Activated naive CD4-positive, alpha-beta T cell treated with anti-CD3 and anti-CD28 coated beads, Interleukin-2, amount 50 U/mL, for 72 hours (primary cell): Measurements from ENCODE around the gene CAMK2N2. TPM values are rescaled to one million over a fixed set of nuclear protein-coding genes. Genes with fewer than 3 reads are reported as not detected.
A peak's percentile ranks its signal among the peaks of the same experiment; 100 is the strongest.
"Not testable (repeated sequence)": the region's sequence is repeated elsewhere in the genome, so short reads cannot be mapped to it uniquely, and the experiment has no call there.

Experiments used
- ATAC-seq, 2 donors: fragments of 150-1000 bp; cut with Tn5 transposase; 2 replicates each; pipeline ENCODE4 v1.10.0; 2021; ENCODE audit warnings: mild to moderate bottlenecking in 2 of 2, moderate library complexity in 2 of 2
- DNase-seq, 2 donors: peaks; one replicate each; pipeline ENCODE4 v3.0.0; 2021 to 2022; ENCODE audit warnings: low spot score in 2 of 2
- H3K27ac Mint-ChIP-seq, 2 donors: one replicate each; pipeline ENCODE4 v1.8.0; 2022; ENCODE audit warnings: mild to moderate bottlenecking in 2 of 2, mixed read lengths in 2 of 2
- H3K36me3 Mint-ChIP-seq, 2 donors: one replicate each; pipeline ENCODE4 v1.8.0; 2022; ENCODE audit warnings: mixed read lengths in 2 of 2
- H3K9me3 Mint-ChIP-seq, 2 donors: one replicate each; pipeline ENCODE4 v1.8.0; 2022; ENCODE audit warnings: mixed read lengths in 2 of 2
- total RNA-seq, 2 donors: library from RNA; stranded (reverse); gene quantifications; one replicate each; pipeline ENCODE4 v1.2.3, GENCODE V29; 2022

Gene CAMK2N2
- total RNA-seq, 2 donors from 2014 or later = 0.18 to 0.34 TPM

DNA sequence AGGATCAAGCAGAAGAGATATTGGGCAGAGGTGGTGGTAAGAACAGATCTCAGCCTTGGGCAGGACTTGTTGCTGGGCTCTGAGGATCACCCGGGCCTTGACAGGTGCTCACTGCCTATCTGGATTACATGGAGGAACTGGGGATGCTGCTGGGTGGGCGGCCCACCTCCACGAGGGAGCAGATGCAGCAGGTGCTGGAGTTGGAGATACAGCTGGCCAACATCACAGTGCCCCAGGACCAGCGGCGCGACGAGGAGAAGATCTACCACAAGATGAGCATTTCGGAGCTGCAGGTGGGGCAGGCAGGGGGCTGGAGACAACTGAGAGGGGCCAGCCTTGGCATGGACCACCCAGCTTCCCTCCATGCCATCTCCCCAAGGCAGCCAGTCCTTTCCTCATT, 22.3 kb upstream of the CAMK2N2 start:
- H3K36me3 Mint-ChIP-seq = no peaks in the 10 kb centered on the region
- no peak overlapping the region for H3K27ac Mint-ChIP-seq
- DNase-seq = no peak
- H3K9me3 Mint-ChIP-seq = no peaks in the 10 kb centered on the region
- no peak for ATAC-seq

DNA sequence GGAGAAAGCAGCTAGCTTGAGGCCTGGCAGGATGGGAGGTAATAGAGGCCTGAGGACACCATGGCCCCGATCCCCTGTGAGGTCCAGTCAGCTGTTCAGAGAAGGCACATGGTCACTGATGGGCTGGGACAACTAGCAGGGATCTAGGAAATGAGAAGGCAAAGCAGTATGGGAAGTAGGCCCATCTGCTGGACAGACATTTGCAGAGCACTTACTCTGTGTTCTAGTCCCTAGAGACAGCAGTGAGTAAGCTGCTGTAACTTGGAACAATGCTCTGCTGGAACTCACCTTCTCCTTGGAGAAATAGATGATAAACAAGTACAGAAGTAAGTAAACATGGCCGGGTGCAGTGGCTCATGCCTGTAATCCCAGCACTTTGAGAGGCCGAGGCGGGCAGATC, 21.6 kb upstream of the CAMK2N2 start:
- no peak for ATAC-seq
- Mint-ChIP-seq H3K27ac (no peak overlapping the region), H3K9me3 (no peaks in the 10 kb centered on the region), H3K36me3 (no peaks in the 10 kb centered on the region)
- DNase-seq = no peak

DNA sequence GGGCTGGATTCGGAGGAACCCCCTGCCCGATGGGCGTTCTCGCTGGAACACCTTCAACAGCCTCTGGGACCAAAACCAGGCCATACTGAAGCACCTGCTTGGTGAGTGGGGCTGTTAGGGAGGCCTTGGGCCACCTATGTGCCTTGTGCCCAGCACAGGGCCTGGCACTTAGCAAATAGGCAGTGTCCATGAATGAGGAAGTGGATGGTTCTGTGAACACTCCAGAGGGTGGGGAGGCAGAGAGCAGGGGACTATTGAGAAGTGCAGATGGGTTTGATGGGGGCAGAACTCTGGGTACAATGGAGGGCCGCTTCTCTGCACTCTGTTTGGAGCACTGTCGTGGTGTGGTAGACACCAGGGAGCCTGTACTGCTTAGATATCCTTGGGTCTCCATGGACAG, 16.0 kb upstream of the CAMK2N2 start:
- DNase-seq (no peak), ATAC-seq (no peak)
- H3K27ac Mint-ChIP-seq = no peak overlapping the region
- no peaks in the 10 kb centered on the region for H3K9me3 Mint-ChIP-seq
- peaks cover 6 to 8% of the 10 kb centered on the region in 2 donors for H3K36me3 Mint-ChIP-seq

DNA sequence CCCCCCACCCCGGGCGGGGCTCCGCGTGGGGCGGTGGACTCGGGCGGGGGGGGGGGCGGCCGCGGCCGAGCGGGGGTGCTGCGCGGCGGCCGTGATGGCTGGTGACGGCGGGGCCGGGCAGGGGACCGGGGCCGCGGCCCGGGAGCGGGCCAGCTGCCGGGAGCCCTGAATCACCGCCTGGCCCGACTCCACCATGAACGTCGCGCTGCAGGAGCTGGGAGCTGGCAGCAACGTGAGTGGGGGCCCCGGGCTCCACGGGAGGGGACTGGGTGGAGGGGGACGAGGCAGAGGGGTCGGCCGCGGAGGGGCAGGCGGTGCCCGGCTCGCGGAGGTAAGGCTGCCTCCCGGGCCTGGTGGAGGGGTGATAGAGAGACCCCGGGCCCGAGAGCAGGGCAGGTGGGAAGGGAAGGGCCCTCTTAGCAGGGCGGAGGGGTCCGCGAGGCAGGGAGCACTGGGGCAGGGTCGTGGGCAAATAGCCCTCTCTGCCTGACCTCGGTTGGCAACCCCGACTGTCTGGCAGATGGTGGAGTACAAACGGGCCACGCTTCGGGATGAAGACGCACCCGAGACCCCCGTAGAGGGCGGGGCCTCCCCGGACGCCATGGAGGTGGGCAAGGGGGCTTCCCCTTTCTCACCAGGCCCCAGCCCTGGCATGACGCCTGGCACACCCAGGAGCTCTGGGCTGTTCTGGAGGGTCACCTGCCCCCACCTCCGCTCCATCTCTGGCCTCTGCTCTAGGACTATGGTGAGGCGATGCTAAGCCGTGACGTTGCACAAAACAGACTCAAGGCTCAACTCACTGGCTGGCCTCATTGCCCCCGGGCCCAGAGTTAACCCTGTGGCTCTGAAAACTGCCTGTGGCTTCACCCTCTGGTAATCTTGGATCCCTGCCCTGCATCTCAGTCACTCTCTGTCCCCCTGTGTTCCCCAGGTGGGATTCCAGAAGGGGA, 14.9 kb upstream of the CAMK2N2 start, which contains the start of gene ECE2:
Gene ECE2, plus strand, starts transcription at position 62 of the 950 bp plus-strand sequence. Its CDS starts 132 bp downstream, at position 194.
- Mint-ChIP-seq H3K36me3 (peaks cover 6 to 8% of the 10 kb centered on the region in 2 donors), H3K9me3 (no peaks in the 10 kb centered on the region), H3K27ac (no peak within 1 kb of the TSS)
- ATAC-seq = no peak
- DNase-seq = no peak

DNA sequence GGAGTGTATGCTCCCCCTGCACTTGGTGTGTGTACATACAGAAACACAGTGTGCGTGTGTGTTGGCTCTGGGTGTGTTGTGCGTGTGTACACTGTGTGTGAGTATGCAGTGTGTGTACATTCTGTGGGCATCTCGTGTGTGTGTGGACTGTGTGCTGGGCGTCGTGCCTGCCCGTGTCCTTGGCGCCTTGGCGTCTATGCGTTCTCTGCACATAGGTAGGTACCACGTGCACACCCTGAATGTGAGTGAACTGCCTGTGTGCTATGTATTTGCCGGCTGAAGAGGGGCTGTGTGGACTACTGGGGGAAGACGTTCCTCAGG, 14.0 kb upstream of the CAMK2N2 start:
- DNase-seq = no peak
- peaks cover 6 to 8% of the 10 kb centered on the region in 2 donors for H3K36me3 Mint-ChIP-seq
- no peak overlapping the region for H3K27ac Mint-ChIP-seq

DNA sequence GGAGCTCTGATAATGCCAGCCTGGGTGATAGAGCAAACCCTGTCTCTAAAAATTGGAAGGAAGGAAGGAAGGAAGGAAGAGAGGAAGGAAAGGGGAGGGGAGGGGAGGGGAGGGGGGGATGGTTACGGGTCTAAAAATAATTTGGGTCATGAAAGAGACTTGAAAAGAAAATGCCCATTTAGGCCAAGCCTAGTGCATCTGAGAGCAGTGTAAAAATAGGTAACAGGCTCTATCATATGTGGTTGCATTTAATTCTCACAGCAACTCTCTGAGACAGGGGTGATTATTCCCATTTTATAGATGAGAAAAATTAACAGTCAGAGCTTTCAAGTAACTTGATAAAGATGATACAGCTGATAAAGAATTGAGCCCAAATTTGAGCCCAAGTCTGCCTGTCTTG, 10.9 kb upstream of the CAMK2N2 start:
- ATAC-seq (no peak), DNase-seq (no peak)
- peaks cover 6 to 8% of the 10 kb centered on the region in 2 donors for H3K36me3 Mint-ChIP-seq
- no peak overlapping the region for H3K27ac Mint-ChIP-seq
- H3K9me3 Mint-ChIP-seq = peaks cover 0 to 2% of the 10 kb centered on the region in 2 donors

More for the DNA sequence above, 14.0 kb upstream of the CAMK2N2 start:
- H3K9me3 Mint-ChIP-seq = no peaks in the 10 kb centered on the region
- no peak for ATAC-seq

DNA sequence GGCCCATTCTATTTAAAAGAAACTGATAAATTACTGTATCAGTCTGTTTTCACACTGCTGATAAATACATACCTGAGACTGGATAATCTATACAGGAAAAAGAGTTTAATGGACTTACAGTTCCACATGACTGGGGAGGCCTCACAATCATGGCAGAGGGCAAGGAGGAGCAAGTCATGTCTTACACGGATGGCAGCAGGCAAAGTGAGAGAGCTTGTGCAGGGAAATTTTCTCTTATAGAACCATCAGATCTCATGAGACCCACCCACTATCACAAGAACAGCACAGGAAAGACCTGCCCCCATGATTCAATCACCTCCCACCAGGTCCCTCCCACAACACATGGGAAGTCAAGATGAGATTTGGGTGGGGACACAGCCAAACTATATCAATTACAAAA, 5.9 kb upstream of the CAMK2N2 start:
- DNase-seq, H3K27ac Mint-ChIP-seq, ATAC-seq, H3K9me3 Mint-ChIP-seq, H3K36me3 Mint-ChIP-seq: not testable (repeated sequence)

DNA sequence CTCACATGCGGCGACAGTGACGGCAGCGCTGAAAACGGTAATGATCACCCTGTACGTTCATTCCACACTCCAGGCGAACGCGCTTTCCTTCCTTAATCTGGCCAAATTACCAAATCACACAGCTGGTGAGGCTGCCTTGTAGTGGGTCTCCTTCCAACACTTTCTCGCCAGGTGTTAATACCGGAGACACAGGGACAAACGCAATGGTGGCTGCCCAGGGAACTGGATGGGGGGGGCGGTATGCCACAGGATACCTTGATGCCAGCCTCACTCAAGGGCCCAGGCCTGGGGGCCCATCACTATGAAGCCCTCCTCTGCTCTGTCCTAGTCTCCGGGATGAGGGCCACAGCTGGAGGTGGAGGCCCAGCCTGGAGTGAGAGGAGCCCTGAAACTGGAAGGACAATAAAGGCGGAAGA, 1.4 kb upstream of the CAMK2N2 start:
- peaks cover 0 to 5% of the 10 kb centered on the region in 2 donors for H3K9me3 Mint-ChIP-seq
- no peak for DNase-seq
- no peak for ATAC-seq
- H3K36me3 Mint-ChIP-seq = peaks cover 0 to 15% of the 10 kb centered on the region in 2 donors
- no peak overlapping the region for H3K27ac Mint-ChIP-seq

DNA sequence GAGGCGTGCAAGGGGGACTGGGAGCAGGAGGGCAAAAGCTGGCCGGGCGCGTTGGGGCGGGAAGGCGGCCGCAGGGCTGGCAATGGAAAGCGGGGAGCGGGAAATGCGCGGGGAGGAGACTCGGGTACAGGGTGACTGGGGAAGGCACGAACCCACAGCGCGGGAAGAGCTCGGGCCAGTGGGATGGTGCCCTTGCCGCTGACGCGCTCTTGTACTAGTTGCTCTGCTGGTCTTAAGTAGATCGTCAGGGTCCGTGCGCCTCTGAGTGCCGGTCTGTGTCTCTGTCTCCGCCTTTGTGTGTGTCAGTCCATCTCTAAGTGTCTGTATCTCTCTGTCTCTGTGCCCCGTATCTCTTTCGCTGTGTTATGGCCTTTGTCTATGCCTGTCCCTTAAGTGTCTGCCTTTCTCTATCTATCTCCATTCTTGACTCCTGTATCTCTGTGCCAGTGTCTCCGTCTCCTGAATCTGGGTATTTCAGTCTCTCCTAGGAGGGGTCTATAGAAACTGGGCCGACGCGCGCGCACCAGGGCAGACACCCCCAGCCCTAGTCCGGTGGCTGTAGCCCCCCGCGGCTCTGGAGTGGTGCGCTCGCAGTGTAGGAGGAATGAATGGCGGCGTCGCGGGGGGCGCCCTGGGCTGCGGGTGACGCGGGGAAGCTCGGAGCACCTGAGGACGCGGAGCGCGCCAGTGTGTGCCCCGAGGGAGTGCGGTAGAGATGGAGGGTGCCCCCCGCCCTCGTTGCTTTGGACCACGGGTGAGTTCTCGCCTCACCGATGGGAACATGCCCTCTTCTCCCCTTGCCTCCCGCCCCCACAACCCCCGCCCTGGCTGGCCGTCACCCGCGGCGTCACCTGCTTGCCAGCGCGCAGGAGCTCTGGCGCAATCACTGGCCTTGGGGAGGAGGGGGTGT, 756 bp upstream of the CAMK2N2 start:
- Mint-ChIP-seq H3K9me3 (peaks cover 0 to under 1% of the 10 kb centered on the region in 2 donors), H3K36me3 (peaks cover 0 to 15% of the 10 kb centered on the region in 2 donors), H3K27ac (peak overlapping the region in 1 of 2 donors; percentile 21)
- ATAC-seq (peak; percentile 39 to 50), DNase-seq (peak in 1 of 2 donors; percentile 21)

DNA sequence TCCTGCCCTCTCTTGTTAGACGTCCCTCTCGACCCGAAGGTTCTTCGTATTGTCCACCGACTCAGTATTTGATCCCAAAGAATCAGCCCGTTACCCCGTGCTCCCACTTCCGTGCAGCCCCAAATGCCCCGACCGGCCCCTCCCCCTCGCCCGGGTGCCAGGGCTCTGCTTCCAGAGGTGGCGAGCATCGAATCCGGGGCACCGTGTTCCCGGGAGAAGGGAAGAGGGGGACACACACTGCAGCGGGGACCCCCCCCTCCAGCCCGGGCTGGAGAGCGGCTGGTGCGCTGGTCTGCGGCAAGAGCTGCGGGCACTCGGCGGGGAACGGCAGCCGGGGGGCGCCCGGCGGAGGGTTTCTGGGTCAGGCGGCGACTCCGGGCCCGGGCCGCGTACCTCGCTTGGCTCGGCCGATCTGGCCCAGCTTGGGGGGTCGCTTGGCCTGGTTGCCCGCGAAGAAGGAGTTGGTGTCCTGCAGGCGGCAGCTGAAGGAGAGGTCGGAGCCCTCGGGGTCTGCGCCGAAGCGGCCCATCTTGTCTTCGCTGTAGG, 556 bp downstream of the CAMK2N2 start:
- H3K9me3 Mint-ChIP-seq = no peaks in the 10 kb centered on the region
- H3K36me3 Mint-ChIP-seq = peaks cover 0 to 15% of the 10 kb centered on the region in 2 donors
- peak overlapping the region; percentile 33 to 35 for H3K27ac Mint-ChIP-seq
- ATAC-seq (no peak), DNase-seq (peak in 1 of 2 donors; percentile 17)

DNA sequence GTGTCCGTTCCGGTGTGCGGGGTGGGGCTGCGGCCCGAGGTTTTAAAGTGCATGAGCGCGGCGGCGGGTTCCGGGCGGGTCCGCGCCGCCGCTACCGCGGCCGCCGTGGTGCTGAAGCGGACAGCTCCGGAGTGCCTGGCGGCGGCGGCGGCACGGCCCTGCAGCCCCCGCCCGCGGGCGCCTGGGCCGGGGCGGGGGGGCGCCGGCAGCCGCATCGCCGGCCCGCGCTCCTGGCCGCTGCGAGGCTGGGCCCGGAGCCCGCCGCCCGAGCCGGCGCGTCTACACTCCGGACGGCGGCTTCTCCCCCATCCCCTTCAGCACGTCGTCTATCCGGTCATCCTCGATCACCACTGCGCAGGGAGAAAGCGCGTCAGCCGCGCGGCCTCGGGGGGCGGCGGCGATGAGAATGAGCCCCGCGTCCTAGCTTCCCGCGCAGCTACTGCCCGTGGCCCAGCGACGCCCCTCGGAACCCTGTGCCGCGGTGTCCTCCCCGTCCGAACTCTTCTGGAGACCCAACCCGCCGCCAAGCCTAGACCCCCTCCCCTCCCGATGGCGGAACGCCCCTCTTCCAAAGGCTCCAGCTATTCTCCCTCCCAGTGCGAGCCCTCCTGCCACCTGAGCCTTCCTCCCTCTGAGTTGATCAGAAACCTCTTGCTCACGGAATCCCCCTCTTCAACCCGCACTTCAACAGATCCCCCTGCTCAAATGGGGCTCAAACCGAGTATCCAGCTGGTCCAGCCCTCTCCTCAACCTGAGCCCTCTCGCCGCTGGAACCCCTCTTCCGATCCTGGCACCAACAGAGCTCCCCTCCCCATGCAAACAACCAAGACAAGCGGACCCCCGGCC, 1.3 kb downstream of the CAMK2N2 start:
- peaks cover 0 to 15% of the 10 kb centered on the region in 2 donors for H3K36me3 Mint-ChIP-seq
- DNase-seq (peak in 1 of 2 donors; percentile 49), ATAC-seq (peak in 1 of 2 donors; percentile 41)
- no peaks in the 10 kb centered on the region for H3K9me3 Mint-ChIP-seq
- H3K27ac Mint-ChIP-seq = peak overlapping the region; percentile 33 to 35

DNA sequence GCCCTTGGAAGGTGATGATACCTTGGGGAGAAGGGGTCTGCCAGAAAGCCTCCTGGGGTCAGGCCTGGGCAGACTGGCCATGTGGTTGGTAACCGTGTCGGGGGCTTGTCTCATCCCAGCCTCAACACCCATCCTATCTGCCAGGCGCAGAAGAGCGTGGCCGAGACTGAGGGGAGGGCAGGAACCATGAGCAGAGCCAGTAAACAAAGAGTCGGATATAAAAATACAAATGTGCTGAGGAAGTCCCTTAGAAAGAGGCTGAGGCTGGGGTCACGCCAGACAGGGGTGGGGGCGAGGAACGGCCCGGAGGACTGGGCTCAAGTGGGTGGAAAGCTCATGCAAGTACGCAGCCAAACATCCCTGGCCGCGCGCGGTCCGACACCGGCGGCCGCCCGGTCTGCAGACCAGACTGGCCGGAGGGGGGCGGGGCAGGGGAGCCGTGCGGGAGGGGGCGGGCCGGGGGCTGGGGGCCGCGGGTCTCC, 1.9 kb downstream of the CAMK2N2 start:
- no peak overlapping the region for H3K27ac Mint-ChIP-seq
- peaks cover 0 to 15% of the 10 kb centered on the region in 2 donors for H3K36me3 Mint-ChIP-seq
- DNase-seq (no peak), ATAC-seq (no peak)
- no peaks in the 10 kb centered on the region for H3K9me3 Mint-ChIP-seq

DNA sequence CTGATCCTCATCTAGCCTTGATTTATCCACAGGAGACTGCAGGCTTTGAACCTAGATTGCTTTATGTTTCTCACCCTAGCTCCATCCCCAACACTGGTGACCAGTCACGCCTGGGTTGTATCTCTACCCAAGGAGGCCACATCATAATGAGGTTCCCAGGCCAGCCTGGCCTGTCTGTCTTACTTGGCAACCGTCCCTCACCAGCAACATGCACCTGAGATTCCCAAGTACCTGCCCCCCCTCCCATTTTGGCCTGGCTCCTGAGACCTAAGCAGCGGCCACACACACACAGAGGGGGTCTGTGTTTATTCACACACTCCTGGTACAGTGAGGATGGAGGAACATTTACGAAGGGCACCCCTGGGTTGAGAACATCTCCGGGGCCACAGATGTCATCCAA, 2.4 kb downstream of the CAMK2N2 start:
- H3K9me3 Mint-ChIP-seq = no peaks in the 10 kb centered on the region
- ATAC-seq (no peak), DNase-seq (no peak)
- peaks cover 0 to 15% of the 10 kb centered on the region in 2 donors for H3K36me3 Mint-ChIP-seq
- no peak overlapping the region for H3K27ac Mint-ChIP-seq

DNA sequence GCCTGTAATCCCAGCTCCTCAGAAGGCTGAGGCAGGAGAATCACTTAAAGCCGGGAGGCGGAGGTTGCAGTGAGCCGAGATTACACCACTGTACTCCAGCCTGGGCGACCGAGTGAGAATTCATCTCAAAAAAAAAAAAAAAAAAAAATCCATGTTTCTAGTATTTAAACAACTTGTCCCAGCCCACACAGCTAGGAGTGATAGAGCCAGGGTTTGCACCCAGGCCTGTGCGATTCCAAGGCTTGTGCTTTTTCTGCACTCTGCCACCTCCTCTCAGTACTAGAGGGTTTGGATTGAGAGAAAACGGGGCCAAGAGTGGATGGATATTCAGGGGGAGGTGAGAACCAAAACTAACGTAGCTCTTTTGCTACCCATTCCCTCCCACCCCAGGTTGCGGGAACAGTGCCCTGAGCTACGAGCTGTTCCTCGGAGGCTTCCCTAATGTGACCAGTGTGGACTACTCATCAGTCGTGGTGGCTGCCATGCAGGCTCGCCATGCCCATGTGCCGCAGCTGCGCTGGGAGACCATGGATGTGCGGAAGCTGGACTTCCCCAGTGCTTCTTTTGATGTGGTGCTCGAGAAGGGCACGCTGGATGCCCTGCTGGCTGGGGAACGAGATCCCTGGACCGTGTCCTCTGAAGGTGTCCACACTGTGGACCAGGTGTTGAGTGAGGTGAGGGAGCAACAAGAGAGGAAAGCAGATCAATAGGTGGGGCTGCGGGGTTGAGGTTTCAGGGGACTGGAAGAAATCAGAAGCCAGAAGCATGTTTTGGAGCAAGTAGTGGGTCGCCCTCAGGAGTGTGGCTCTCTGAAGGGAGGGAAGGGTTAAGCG, 4.1 kb downstream of the CAMK2N2 start:
- no peak for DNase-seq
- no peaks in the 10 kb centered on the region for H3K9me3 Mint-ChIP-seq
- no peak overlapping the region for H3K27ac Mint-ChIP-seq
- no peak for ATAC-seq
- peaks cover 0 to 10% of the 10 kb centered on the region in 2 donors for H3K36me3 Mint-ChIP-seq
